ENCODE measurements around the gene PLA2G5. TPM values are rescaled to one million over a fixed set of nuclear protein-coding genes. Genes with fewer than 3 reads are reported as not detected.
A peak's percentile ranks its signal among the peaks of the same experiment; 100 is the strongest.

The PLA2G5 gene
- polyA plus RNA-seq, 1 donor, result not detected

GRCh38 chr1:20090119-20090518, 20.1 kb downstream of the PLA2G5 start:
- DNase-seq, result no peak

DNA sequence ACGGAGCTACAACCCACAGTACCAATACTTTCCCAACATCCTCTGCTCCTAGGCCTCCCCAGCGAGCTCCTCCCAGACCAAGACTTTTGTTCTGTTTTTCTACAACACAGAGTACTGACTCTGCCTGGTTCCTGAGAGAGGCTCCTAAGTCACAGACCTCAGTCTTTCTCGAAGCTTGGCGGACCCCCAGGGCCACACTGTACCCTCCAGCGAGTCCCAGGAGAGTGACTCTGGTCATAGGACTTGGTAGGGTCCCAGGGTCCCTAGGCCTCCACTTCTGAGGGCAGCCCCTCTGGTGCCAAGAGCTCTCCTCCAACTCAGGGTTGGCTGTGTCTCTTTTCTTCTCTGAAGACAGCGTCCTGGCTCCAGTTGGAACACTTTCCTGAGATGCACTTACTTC, 20.6 kb downstream of the PLA2G5 start:
- no peak for DNase-seq

DNA sequence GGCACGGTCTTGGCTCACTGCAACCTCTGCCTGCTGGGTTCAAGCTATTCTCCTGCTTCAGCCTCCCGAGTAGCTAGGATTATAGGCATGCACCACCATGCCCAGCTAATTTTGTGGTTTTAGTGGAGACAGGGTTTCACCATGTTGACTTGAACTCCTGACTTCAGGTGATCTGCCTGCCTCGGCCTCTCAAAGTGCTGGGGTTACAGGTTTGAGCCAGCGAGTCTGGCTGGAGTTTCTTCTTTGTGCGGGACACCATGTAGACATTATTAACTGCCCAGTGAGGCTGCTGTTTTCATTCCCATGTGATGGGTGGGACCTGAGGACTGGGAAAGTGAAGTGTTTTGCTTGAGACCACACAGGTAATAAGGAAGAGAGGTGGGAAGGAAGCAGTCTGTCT, 23.3 kb downstream of the PLA2G5 start:
- no peak for DNase-seq

- DNase-seq, result no peak
These were observed 24.0 kb downstream of the PLA2G5 start for GRCh38 chr1:20093940-20094391.

DNA sequence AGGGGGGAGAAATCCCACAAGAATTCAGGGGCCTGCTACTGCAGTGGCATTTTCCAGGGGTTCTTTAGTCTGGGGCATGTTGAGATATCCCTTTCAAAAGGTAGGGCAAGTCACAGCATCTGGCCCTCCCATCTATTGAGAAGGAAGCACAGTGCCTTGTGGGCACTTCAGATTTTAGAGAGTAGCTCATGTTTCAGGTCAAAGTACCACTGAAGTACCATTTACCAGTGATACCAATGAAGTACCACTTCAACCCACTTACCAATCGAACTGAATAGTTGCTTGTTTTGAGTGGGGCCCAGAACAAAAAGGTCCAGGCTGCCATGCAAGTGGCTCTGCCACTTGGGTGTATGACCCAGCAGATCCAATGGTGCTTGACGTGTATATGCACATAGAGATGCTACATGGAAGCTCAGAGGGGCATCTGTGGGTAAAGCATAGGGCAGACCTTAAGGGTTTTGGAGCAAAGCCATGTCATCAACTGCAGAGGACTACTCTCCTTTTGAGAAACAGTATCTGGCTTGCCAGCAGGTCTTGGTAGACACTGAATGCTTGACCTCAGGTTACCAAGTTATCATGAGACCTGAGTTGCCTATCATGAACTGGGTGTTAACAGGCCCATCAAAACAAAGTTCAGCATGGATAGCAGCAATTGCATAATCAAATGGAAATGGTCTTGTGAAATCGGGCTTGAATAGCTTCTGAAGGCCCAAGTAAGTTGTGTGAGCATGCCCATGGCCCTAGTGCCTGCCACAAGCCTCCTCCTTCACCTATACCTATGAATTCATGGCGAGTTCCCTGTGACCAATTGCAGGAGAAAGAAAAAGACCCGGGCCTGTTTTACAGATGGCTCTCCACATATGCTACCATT, 25.8 kb downstream of the PLA2G5 start:
- DNase-seq, result no peak

- DNase-seq, result no peak
These were observed 26.9 kb downstream of the PLA2G5 start for GRCh38 chr1:20096840-20097447.

GRCh38 chr1:20099533-20099932, 29.5 kb downstream of the PLA2G5 start:
- DNase-seq, result no peak

- DNase-seq, result peak; percentile 28
These were observed 30.8 kb downstream of the PLA2G5 start for GRCh38 chr1:20100632-20101355.

DNA sequence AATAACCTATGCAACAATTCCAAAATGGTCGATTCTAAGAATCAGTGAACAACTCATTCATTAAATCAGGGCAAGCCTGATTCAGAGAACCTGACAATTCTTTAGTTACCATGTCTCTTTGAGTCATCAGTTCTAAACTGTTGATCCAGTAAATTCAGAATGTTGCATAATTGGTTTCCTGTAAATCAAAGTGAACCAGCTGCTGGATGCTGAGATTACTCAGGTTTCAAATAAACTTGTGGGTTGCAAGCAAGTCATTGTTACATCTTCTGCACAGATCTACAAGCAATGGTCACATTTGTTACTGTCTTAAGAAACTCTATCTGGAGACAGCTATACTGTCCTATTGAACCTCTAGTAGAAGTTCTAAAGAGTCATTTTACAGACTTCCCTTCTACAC, 32.9 kb downstream of the PLA2G5 start:
- DNase-seq, result no peak

GRCh38 chr1:20105856-20106255, 35.9 kb downstream of the PLA2G5 start:
- no peak for DNase-seq

- DNase-seq, result no peak
These were observed 37.4 kb downstream of the PLA2G5 start for GRCh38 chr1:20107351-20107750.

DNA sequence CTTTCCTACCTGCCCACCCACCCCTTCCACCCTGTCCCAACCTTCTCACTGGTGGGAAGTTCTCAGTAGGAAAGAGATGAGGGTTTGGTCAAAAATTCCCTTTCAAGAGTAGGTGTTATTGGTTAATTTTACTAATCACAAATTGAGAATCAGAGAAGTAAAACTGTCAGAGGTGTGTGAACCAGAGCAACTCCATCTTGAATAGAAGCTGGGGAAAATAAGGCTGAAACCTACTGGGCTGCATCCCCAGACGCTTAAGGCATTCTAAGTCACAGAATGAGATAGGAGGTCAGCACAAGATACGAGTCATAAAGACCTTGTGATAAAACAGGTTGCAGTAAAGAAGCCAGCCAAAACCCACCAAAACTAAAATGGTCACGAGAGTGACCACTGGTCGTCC, 37.8 kb downstream of the PLA2G5 start:
- no peak for DNase-seq

- no peak for DNase-seq
These were observed 38.6 kb downstream of the PLA2G5 start for GRCh38 chr1:20108366-20109123.

DNA sequence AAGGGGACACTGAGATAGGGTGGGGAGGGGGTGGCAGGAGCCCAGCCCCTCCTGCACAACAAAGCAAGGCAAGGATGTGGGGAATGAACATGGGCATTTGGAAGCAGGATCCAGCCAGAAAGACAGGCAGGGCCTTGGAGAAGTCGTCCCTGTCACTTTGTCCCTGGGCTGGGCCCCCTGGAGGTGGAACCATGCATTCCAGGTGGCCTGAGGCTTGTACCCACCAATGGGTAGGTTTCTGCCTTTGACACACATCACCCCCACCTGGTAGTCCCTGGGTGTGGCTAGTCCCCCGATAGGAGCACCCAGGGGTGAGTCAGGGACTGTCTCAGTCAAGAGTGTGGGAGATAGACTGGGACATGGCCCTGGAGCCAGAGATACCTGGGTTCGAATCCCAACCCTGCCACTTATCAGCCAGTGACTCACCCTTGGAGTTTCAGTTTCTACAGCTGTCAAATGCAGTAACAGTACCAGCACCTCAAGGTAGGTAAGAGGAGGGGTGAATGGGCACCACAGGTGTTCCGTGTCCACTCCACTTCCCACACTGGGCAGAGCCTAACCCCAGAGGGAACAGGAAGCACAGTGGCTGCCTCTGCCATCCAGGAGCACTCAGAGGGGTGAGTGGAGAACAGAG, 39.3 kb downstream of the PLA2G5 start:
- no peak for DNase-seq

DNA sequence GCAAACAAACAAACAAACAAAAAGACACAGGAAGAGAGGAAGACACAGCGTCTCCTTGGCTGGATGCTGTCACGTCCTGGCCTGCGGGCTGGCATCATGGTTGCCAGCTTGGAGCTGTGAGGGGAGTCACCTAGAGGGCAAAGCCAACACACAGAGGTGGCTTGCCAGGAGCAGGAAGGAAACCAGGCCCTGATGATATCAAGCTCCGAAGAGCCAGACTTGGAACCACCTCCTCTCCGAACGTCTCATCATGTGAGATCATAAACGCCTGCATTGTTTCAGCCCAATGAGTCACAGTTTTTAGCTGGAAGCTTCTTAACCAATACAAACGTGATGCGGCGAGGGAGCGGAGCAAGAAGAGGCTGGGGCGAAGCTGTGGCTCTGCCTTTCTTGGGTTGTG, 40.7 kb downstream of the PLA2G5 start:
- no peak for DNase-seq

DNA sequence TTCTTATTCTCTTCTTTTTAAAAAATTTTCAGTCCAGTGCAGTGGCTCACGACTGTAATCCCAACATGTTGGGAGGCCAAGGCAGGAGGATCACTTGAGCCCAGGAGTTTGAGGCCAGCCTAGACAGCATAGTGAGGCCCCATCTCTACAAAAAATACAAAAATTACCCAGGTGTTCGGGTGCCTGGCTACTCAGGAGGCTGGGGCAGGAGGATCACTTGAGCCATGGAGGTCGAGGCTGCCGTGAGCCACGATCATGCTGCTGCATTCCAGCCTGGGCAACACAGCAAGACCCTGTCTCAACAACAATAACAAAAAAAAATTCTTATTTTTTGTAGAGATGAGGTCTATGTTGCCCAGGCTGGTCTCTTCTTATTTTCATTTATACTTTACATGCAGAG, 41.5 kb downstream of the PLA2G5 start:
- DNase-seq, result no peak

DNA sequence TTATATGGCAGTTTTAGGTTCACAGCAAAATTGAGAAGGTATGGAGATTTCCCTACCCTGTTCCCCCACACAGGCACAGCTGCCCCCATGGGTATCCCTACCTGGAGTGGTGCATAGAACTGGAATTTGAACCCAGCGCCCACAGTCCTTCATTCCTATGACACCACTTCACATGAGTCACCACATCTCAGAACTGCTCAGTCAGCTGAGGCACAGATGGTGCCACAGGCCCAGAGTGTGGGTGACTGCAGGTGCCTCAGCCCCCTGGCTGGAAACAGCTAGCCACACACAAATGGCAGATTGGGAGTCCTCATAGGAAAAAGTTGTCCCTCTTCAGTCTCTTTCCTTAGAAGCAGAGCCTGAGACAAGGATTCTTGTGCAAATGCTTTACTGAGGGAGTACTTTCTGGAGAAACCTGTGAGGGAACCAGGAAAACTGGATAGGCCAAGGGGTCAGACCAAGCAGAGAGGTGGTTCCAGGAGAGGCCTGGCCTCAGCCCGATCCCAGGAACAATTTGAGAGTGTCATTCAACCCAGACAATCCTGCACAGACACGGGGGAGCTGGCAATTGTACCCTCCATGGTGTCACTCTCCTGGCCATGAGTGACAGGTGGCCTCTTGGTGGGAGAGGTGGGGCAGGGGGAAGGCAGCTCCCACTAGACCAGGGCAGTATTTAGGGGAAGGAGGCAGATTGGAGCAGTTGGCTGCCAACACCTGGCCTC, 42.4 kb downstream of the PLA2G5 start:
- DNase-seq, result no peak

GRCh38 chr1:20114021-20114648, 44.1 kb downstream of the PLA2G5 start:
- no peak for DNase-seq

DNA sequence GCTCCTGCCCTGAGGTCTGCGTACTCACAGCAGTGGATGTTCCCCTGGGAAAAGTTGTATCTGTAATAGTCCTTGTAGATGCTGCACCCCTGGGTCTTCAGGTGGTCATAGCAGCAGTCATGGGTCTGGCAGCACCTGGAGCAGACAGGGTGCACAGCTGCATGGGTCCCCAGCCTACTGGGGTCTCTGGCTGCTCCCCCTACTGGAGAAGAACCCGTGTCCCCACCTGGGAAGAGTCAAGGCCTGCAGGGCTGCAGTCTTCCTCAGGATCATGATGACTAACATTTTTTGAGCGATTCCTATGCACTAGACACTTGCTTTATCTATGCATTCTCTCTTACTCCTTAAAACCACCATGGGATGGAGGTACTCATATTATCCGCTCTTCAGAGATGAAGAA, 45.5 kb downstream of the PLA2G5 start:
- no peak for DNase-seq

- DNase-seq, result no peak
These were observed 45.9 kb downstream of the PLA2G5 start for GRCh38 chr1:20115916-20116315.

DNA sequence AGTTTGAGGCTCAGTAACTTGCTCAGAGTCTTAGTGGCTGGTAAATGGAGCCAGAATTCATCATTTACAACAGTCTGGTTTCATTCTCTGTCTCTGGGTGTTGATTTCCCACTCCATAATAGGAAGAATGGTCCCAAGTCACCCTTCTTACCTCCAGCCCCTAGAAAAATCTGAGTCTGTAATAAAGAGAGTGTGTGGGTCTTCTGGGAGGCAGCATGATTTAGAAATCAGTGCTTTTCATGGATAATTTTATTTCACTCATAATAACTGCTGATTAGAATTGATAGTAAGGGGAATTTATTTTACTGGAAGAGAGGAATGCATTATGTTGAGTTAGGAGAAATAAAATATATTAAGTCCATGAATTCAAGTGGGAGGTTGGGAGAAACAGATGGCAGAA, 47.2 kb downstream of the PLA2G5 start:
- no peak for DNase-seq

All from left kidney (tissue), 2 donors.